OCI-LY7 (cell line): ENCODE data around the gene SHC2. TPM values are rescaled to one million over a fixed set of nuclear protein-coding genes. Genes with fewer than 3 reads are reported as not detected.

Experiments
- BruUV-seq: library from RNA; stranded (reverse); fragments of 400-500 nt; replicated peaks from 2 replicates; lab custom pipeline; 2021; lab: Mats Ljungman, UMichigan
- CTCF ChIA-PET: fragments of 300-600 bp; sonication (Branson Sonifier 250); formaldehyde crosslinking; loops from one replicate; lab custom pipeline; 2022; ENCODE audit warnings: antibody characterized with exemption; ENCODE audit not compliant: unreplicated experiment; lab: Charles Lee
- POLR2A ChIA-PET: fragments of 300-600 bp; sonication (Branson Sonifier 250); formaldehyde crosslinking; loops from one replicate; lab custom pipeline; 2022; ENCODE audit warnings: antibody characterized with exemption; lab: Charles Lee
- DNase-seq: peaks from one replicate; pipeline ENCODE4 v3.0.0-alpha.2; 2015; ENCODE audit warnings: low spot score
- H2AFZ ChIP-seq: fragments of 200-600 bp; sonication (generic), shearing (Covaris generic); 2 replicates; pipeline ENCODE4 v1.6.1; 2014; ENCODE audit warnings: mild to moderate bottlenecking, antibody characterized with exemption, low read length, moderate library complexity
- H3K27ac ChIP-seq: fragments of 200-600 bp; sonication (generic); 2 replicates; pipeline ENCODE4 v1.5.1; 2014; ENCODE audit warnings: mixed run types, low read depth, mild to moderate bottlenecking, moderate library complexity, low read length, inconsistent platforms; ENCODE audit not compliant: poor library complexity, severe bottlenecking
- H3K36me3 ChIP-seq: fragments of 200-600 bp; sonication (generic); 2 replicates; pipeline ENCODE4 v1.6.1; 2014; ENCODE audit warnings: mild to moderate bottlenecking, antibody characterized with exemption, low read length, moderate library complexity, mixed read lengths; ENCODE audit not compliant: insufficient read depth
- H3K4me1 ChIP-seq: fragments of 200-600 bp; sonication (generic); 2 replicates; pipeline ENCODE4 v1.5.1; 2014; ENCODE audit warnings: mild to moderate bottlenecking, low read length; ENCODE audit not compliant: insufficient read depth, poor library complexity, severe bottlenecking
- H3K4me2 ChIP-seq: fragments of 200-600 bp; sonication (generic); 2 replicates; pipeline ENCODE4 v1.6.1; 2014; ENCODE audit warnings: mild to moderate bottlenecking, low read length
- H3K4me3 ChIP-seq: fragments of 200-600 bp; sonication (generic); 2 replicates; pipeline ENCODE4 v1.5.1; 2014; ENCODE audit warnings: mild to moderate bottlenecking, low read depth, low read length; ENCODE audit not compliant: poor library complexity, severe bottlenecking
- H3K79me2 ChIP-seq: fragments of 200-600 bp; sonication (generic); 2 replicates; pipeline ENCODE4 v1.6.1; 2016; ENCODE audit warnings: low read depth, mild to moderate bottlenecking, low read length, moderate library complexity, mixed read lengths; ENCODE audit not compliant: insufficient read depth
- H3K9me2 ChIP-seq: fragments of 200-600 bp; sonication (generic); 2 replicates; pipeline ENCODE4 v1.6.1; 2016; ENCODE audit warnings: mild to moderate bottlenecking, low read length, mixed read lengths; ENCODE audit not compliant: insufficient read depth
- H3K9me3 ChIP-seq: fragments of 200-600 bp; sonication (generic); 2 replicates; pipeline ENCODE4 v1.6.1; 2014; ENCODE audit warnings: mild to moderate bottlenecking, mixed run types, low read length, mixed read lengths
- H4K20me1 ChIP-seq: fragments of 200-600 bp; sonication (generic); 2 replicates; pipeline ENCODE4 v1.6.1; 2014; ENCODE audit warnings: mild to moderate bottlenecking, antibody characterized with exemption, low read length, moderate library complexity, mixed read lengths; ENCODE audit not compliant: insufficient read depth
- CTCF ChIP-seq: fragments of 200-600 bp; sonication (generic); conservative IDR thresholded peaks from 2 replicates; pipeline ENCODE4 v1.5.1; 2014; ENCODE audit warnings: mild to moderate bottlenecking, antibody characterized with exemption, low read length, moderate library complexity, mixed read lengths
- EZH2phosphoT487 ChIP-seq: fragments of 200-600 bp; sonication (generic); IDR thresholded peaks from 2 replicates; pipeline ENCODE4 v1.6.1; 2018; ENCODE audit warnings: low read depth, borderline replicate concordance, mild to moderate bottlenecking, mixed run types, antibody characterized with exemption, low read length, moderate library complexity, mixed read lengths
- intact Hi-C: fragments of 100-400 bp; cut with micrococcal nuclease; formaldehyde crosslinking; loops from one replicate; pipeline ENCODE4 v1.10.0; 2022; ENCODE audit not compliant: unreplicated experiment
- small RNA-seq: library from RNA; depleted of rRNA; stranded (forward); fragments of <200 nt; gene quantifications from one replicate; pipeline ENCODE3, GENCODE V24; 2014
- total RNA-seq, 2 experiments: library from RNA; depleted of rRNA in 1 of 2; stranded (reverse); fragments of >200 nt in 1 of 2; shearing (Covaris generic) in 1 of 2; gene quantifications; 2 replicates each; pipeline ENCODE4 v1.2.3, GENCODE V29; 2014 to 2022

Gene SHC2
- total RNA-seq, 2 experiments from 2014 or later: 0.28 to 0.65 TPM

- intact Hi-C loops: no loop called here
- Histone ChIP-seq H3K4me2 (no peak overlapping the region), H3K36me3 (no peaks in the 10 kb centered on the region), H3K27ac (no peak overlapping the region), H4K20me1 (no peaks in the 10 kb centered on the region), H2AFZ (no peak overlapping the region), H3K79me2 (no peaks in the 10 kb centered on the region), H3K9me2 (no peaks in the 10 kb centered on the region), H3K4me3 (no peak overlapping the region), H3K4me1 (peaks cover 6% of the 10 kb centered on the region), H3K9me3 (no peaks in the 10 kb centered on the region)
- no peak for TF ChIP-seq CTCF
- no peak for TF ChIP-seq EZH2phosphoT487
- ChIA-PET CTCF (no interaction called here), POLR2A (no interaction called here)
- BruUV-seq: no TSS peak
- no peak for DNase-seq
Observed at GRCh38 chr19:366951-367350, 93.9 kb downstream of the SHC2 start.

Small RNAs within 50 kb of the gene (small RNA-seq; reads per million reads assigned to genes)
- gene RNA5SP462: 0.52 reads per million, percentile 7 among the genes with 10 or more reads in this experiment

Other genes with a start within 250 kb of the SHC2 start
- 0.03 and 0.05 TPM in 2 replicates for gene PLPP2, start 169.6 kb downstream of the SHC2 start, total RNA-seq (2014; rRNA removed; shearing (Covaris generic))
- gene PLPP2, start 169.6 kb downstream of the SHC2 start, total RNA-seq (2022): 0.50 and 0.80 TPM in 2 replicates
- gene MIER2, start 116.2 kb downstream of the SHC2 start, total RNA-seq (2014; rRNA removed; shearing (Covaris generic)): 21.6 and 30.2 TPM in 2 replicates
- gene MIER2, start 116.2 kb downstream of the SHC2 start, total RNA-seq (2022): 29.1 and 33.0 TPM in 2 replicates
- gene C2CD4C, start 51.9 kb downstream of the SHC2 start, total RNA-seq (2014; rRNA removed; shearing (Covaris generic)): 0.16 and 0.67 TPM in 2 replicates
- gene C2CD4C, start 51.9 kb downstream of the SHC2 start, total RNA-seq (2022): 0.44 and 0.59 TPM in 2 replicates
- gene MADCAM1, start 35.5 kb upstream of the SHC2 start, total RNA-seq (2014; rRNA removed; shearing (Covaris generic)): 0.26 and 0.69 TPM in 2 replicates
- 2.0 TPM in 2 replicates for gene MADCAM1, start 35.5 kb upstream of the SHC2 start, total RNA-seq (2022)
- 17.2 and 25.6 TPM in 2 replicates for gene TPGS1, start 46.5 kb upstream of the SHC2 start, total RNA-seq (2014; rRNA removed; shearing (Covaris generic))
- 20.8 and 24.4 TPM in 2 replicates for gene TPGS1, start 46.5 kb upstream of the SHC2 start, total RNA-seq (2022)
- 65.2 and 77.2 TPM in 2 replicates for gene CDC34, start 70.7 kb upstream of the SHC2 start, total RNA-seq (2014; rRNA removed; shearing (Covaris generic))
- 58.0 and 58.2 TPM in 2 replicates for gene CDC34, start 70.7 kb upstream of the SHC2 start, total RNA-seq (2022)
- gene GZMM, start 83.0 kb upstream of the SHC2 start, total RNA-seq (2014; rRNA removed; shearing (Covaris generic)): not detected in 2 replicates
- gene GZMM, start 83.0 kb upstream of the SHC2 start, total RNA-seq (2022): not detected in 2 replicates
- gene BSG, start 111.6 kb upstream of the SHC2 start, total RNA-seq (2014; rRNA removed; shearing (Covaris generic)): 158 and 180 TPM in 2 replicates
- 189 and 197 TPM in 2 replicates for gene BSG, start 111.6 kb upstream of the SHC2 start, total RNA-seq (2022)
- gene HCN2, start 128.8 kb upstream of the SHC2 start, total RNA-seq (2014; rRNA removed; shearing (Covaris generic)): 0.05 and 0.06 TPM in 2 replicates
- gene HCN2, start 128.8 kb upstream of the SHC2 start, total RNA-seq (2022): 1.0 and 1.2 TPM in 2 replicates
- 50.0 and 65.5 TPM in 2 replicates for gene POLRMT, start 172.5 kb upstream of the SHC2 start, total RNA-seq (2014; rRNA removed; shearing (Covaris generic))
- gene POLRMT, start 172.5 kb upstream of the SHC2 start, total RNA-seq (2022): 70.7 and 74.6 TPM in 2 replicates
- gene FGF22, start 178.8 kb upstream of the SHC2 start, total RNA-seq (2014; rRNA removed; shearing (Covaris generic)): 0.21 TPM in 1 of 2 replicates, not detected in the other
- 0.48 and 0.53 TPM in 2 replicates for gene FGF22, start 178.8 kb upstream of the SHC2 start, total RNA-seq (2022)
- 85.8 and 98.6 TPM in 2 replicates for gene RNF126, start 202.2 kb upstream of the SHC2 start, total RNA-seq (2014; rRNA removed; shearing (Covaris generic))
- 104 and 106 TPM in 2 replicates for gene RNF126, start 202.2 kb upstream of the SHC2 start, total RNA-seq (2022)
- 3.4 and 5.7 TPM in 2 replicates for gene FSTL3, start 215.4 kb upstream of the SHC2 start, total RNA-seq (2014; rRNA removed; shearing (Covaris generic))
- gene FSTL3, start 215.4 kb upstream of the SHC2 start, total RNA-seq (2022): 6.5 and 7.3 TPM in 2 replicates
- gene PRSS57, start 234.4 kb upstream of the SHC2 start, total RNA-seq (2014; rRNA removed; shearing (Covaris generic)): not detected in 2 replicates
- not detected in 2 replicates for gene PRSS57, start 234.4 kb upstream of the SHC2 start, total RNA-seq (2022)
- gene PALM, start 247.9 kb upstream of the SHC2 start, total RNA-seq (2014; rRNA removed; shearing (Covaris generic)): 1.4 TPM in 1 of 2 replicates, not detected in the other
- 0.42 and 1.2 TPM in 2 replicates for gene PALM, start 247.9 kb upstream of the SHC2 start, total RNA-seq (2022)